GM23338 (cell line): Measurements from ENCODE around the gene PER1. TPM values are rescaled to one million over a fixed set of nuclear protein-coding genes. Genes with fewer than 3 reads are reported as not detected.

ENCODE experiments used
- ATAC-seq: fragments of 200-7000 bp; cut with Tn5 transposase; 3 replicates; pipeline ENCODE4 v1.9.1; 2020
- DNase-seq: peaks from one replicate; pipeline ENCODE4 v3.0.0-alpha.2; 2015; ENCODE audit warnings: low spot score
- H2AFZ ChIP-seq: fragments of 200-600 bp; sonication (generic); 2 replicates; pipeline ENCODE4 v1.8.0; 2016; ENCODE audit warnings: antibody characterized with exemption, mild to moderate bottlenecking, moderate library complexity
- H3F3A ChIP-seq: fragments of 200-600 bp; sonication (generic); replicated peaks from 2 replicates; pipeline ENCODE4 v1.8.0; 2017; ENCODE audit warnings: antibody characterized with exemption, mixed run types, low read depth
- H3K27ac ChIP-seq: fragments of 200-600 bp; sonication (generic); 2 replicates; pipeline ENCODE4 v1.6.1; 2016; ENCODE audit warnings: low read depth
- H3K27me3 ChIP-seq: fragments of 200-600 bp; sonication (generic); 2 replicates; pipeline ENCODE4 v1.8.0; 2016; ENCODE audit warnings: mild to moderate bottlenecking, mixed run types, moderate library complexity; ENCODE audit not compliant: insufficient read depth
- H3K36me3 ChIP-seq: fragments of 200-600 bp; sonication (generic); 2 replicates; pipeline ENCODE4 v1.8.0; 2016; ENCODE audit warnings: mild to moderate bottlenecking; ENCODE audit not compliant: insufficient read depth
- H3K4me1 ChIP-seq: fragments of 200-600 bp; sonication (generic); 2 replicates; pipeline ENCODE4 v1.8.0; 2016; ENCODE audit warnings: mild to moderate bottlenecking, moderate library complexity; ENCODE audit not compliant: insufficient read depth
- H3K4me2 ChIP-seq: fragments of 200-600 bp; sonication (generic); 2 replicates; pipeline ENCODE4 v1.7.1; 2017; ENCODE audit warnings: mixed run types
- H3K4me3 ChIP-seq: fragments of 200-600 bp; sonication (generic); 2 replicates; pipeline ENCODE4 v1.6.1; 2016; ENCODE audit warnings: mixed run types
- H3K79me2 ChIP-seq: fragments of 200-600 bp; sonication (generic); replicated peaks from 2 replicates; pipeline ENCODE4 v1.8.0; 2017; ENCODE audit warnings: mild to moderate bottlenecking; ENCODE audit not compliant: insufficient read depth
- H3K9me2 ChIP-seq: fragments of 200-600 bp; sonication (generic); 2 replicates; pipeline ENCODE4 v1.8.0; 2017; ENCODE audit not compliant: insufficient read depth
- H4K20me1 ChIP-seq: fragments of 200-600 bp; sonication (generic); replicated peaks from 2 replicates; pipeline ENCODE4 v1.8.0; 2017; ENCODE audit warnings: mild to moderate bottlenecking; ENCODE audit not compliant: insufficient read depth
- H3K27ac Mint-ChIP-seq: 2 replicates; pipeline ENCODE4 v1.8.0; 2020; ENCODE audit warnings: inconsistent platforms, mild to moderate bottlenecking, moderate library complexity, mixed read lengths
- H3K27me3 Mint-ChIP-seq: 3 replicates; pipeline ENCODE4 v1.8.0; 2022; ENCODE audit warnings: low read depth, mild to moderate bottlenecking, moderate library complexity, mixed read lengths, inconsistent platforms; ENCODE audit not compliant: insufficient read depth, poor library complexity
- H3K36me3 Mint-ChIP-seq: 3 replicates; pipeline ENCODE4 v1.8.0; 2021; ENCODE audit warnings: low read depth, mild to moderate bottlenecking, inconsistent platforms, moderate library complexity, mixed read lengths
- H3K4me1 Mint-ChIP-seq: 3 replicates; pipeline ENCODE4 v1.8.0; 2020; ENCODE audit warnings: mild to moderate bottlenecking, inconsistent platforms, mixed read lengths
- H3K4me3 Mint-ChIP-seq: 3 replicates; pipeline ENCODE4 v1.8.0; 2021; ENCODE audit warnings: moderate library complexity, mild to moderate bottlenecking, inconsistent platforms, mixed read lengths
- H3K9me3 Mint-ChIP-seq: 3 replicates; pipeline ENCODE4 v1.8.0; 2020; ENCODE audit warnings: moderate library complexity, mild to moderate bottlenecking, inconsistent platforms, mixed read lengths
- CREB1 ChIP-seq: fragments of 250-450 bp; sonication (Bioruptor Pico); IDR thresholded peaks from 2 replicates; pipeline ENCODE4 v1.5.0; 2020; ENCODE audit warnings: low read depth, mild to moderate bottlenecking, moderate library complexity
- EZH2 ChIP-seq: fragments of 200-600 bp; sonication (generic); IDR thresholded peaks from one replicate; pipeline ENCODE4 v1.8.0; 2017; ENCODE audit warnings: antibody characterized with exemption, mild to moderate bottlenecking, low read depth; ENCODE audit not compliant: unreplicated experiment
- EZH2phosphoT487 ChIP-seq: fragments of 200-600 bp; sonication (generic); IDR thresholded peaks from one replicate; pipeline ENCODE4 v1.8.1; 2018; ENCODE audit warnings: antibody characterized with exemption; ENCODE audit not compliant: unreplicated experiment
- JUNB ChIP-seq: IDR thresholded peaks from one replicate; pipeline ENCODE4 v1.6.1; 2016; ENCODE audit warnings: antibody characterized with exemption; ENCODE audit not compliant: unreplicated experiment
- NANOG ChIP-seq: IDR thresholded peaks from 2 replicates; pipeline ENCODE4 v1.6.1; 2016; ENCODE audit warnings: antibody characterized with exemption, borderline replicate concordance
- POLR2AphosphoS5 ChIP-seq: IDR thresholded peaks from 2 replicates; pipeline ENCODE4 v1.6.1; 2016; ENCODE audit warnings: antibody characterized with exemption, low read depth
- REST ChIP-seq: IDR thresholded peaks from one replicate; pipeline ENCODE4 v1.6.1; 2018; ENCODE audit warnings: antibody characterized with exemption; ENCODE audit not compliant: unreplicated experiment
- STAT1 ChIP-seq: IDR thresholded peaks from one replicate; pipeline ENCODE4 v1.6.1; 2016; ENCODE audit warnings: antibody characterized with exemption; ENCODE audit not compliant: unreplicated experiment
- ZNF114 ChIP-seq: fragments of 250-450 bp; sonication (Bioruptor Pico); IDR thresholded peaks from 2 replicates; pipeline ENCODE4 v1.5.0; 2020; ENCODE audit warnings: mild to moderate bottlenecking, moderate library complexity
- ZNF331 ChIP-seq: fragments of 250-450 bp; sonication (Bioruptor Pico); IDR thresholded peaks from 2 replicates; pipeline ENCODE4 v1.5.0; 2020; ENCODE audit warnings: low read depth, mild to moderate bottlenecking, moderate library complexity
- polyA plus RNA-seq: library from polyadenylated mRNA; unstranded; fragments of >200 nt; fragmentation: Nextera tagmentation; extraction: Ambion mirVana; gene quantifications from 2 replicates; pipeline ENCODE4 v1.2.1, GENCODE V29; 2016
- total RNA-seq: library from RNA; depleted of rRNA; stranded (reverse); fragments of >200 nt; shearing (Covaris generic); gene quantifications from 2 replicates; pipeline ENCODE4 v1.2.3, GENCODE V29; 2014
- TF ChIP-seq, protein P1 (sequence below), 2 experiments: fragments of 200-600 bp in 1 of 2; sonication (generic) in 1 of 2; conservative IDR thresholded peaks; 2 replicates each; pipeline versions ENCODE4 v1.5.1 to v1.6.1; 2016 to 2017; ENCODE audit warnings: antibody characterized with exemption in 2 of 2, low read depth in 2 of 2, mild to moderate bottlenecking in 2 of 2, moderate library complexity in 1 of 2
- TF ChIP-seq, protein P2 (sequence below): IDR thresholded peaks from 2 replicates; pipeline ENCODE4 v1.6.1; 2016; ENCODE audit warnings: antibody characterized with exemption

PER1 gene
- total and polyA plus RNA-seq, 2 experiments from 2014 or later: 12.2 to 36.1 TPM

- TF ChIP-seq CREB1 (no peak), REST (no peak), EZH2phosphoT487 (no peak), JUNB (no peak), STAT1 (no peak), POLR2AphosphoS5 (no peak), EZH2 (no peak), NANOG (no peak), ZNF331 (CRISPR knock-in tag) (no peak), ZNF114 (no peak)
- TF ChIP-seq, protein P1, sequence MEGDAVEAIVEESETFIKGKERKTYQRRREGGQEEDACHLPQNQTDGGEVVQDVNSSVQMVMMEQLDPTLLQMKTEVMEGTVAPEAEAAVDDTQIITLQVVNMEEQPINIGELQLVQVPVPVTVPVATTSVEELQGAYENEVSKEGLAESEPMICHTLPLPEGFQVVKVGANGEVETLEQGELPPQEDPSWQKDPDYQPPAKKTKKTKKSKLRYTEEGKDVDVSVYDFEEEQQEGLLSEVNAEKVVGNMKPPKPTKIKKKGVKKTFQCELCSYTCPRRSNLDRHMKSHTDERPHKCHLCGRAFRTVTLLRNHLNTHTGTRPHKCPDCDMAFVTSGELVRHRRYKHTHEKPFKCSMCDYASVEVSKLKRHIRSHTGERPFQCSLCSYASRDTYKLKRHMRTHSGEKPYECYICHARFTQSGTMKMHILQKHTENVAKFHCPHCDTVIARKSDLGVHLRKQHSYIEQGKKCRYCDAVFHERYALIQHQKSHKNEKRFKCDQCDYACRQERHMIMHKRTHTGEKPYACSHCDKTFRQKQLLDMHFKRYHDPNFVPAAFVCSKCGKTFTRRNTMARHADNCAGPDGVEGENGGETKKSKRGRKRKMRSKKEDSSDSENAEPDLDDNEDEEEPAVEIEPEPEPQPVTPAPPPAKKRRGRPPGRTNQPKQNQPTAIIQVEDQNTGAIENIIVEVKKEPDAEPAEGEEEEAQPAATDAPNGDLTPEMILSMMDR (conservative IDR thresholded peaks at IDR 0.05; ENCODE audit: low read depth in 2 of 2): no peak
- TF ChIP-seq, protein P2, sequence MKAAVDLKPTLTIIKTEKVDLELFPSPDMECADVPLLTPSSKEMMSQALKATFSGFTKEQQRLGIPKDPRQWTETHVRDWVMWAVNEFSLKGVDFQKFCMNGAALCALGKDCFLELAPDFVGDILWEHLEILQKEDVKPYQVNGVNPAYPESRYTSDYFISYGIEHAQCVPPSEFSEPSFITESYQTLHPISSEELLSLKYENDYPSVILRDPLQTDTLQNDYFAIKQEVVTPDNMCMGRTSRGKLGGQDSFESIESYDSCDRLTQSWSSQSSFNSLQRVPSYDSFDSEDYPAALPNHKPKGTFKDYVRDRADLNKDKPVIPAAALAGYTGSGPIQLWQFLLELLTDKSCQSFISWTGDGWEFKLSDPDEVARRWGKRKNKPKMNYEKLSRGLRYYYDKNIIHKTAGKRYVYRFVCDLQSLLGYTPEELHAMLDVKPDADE: no peak
Measured at GRCh38 chr17:8147805-8148404, 4.3 kb downstream of the PER1 start (continued).

DNA sequence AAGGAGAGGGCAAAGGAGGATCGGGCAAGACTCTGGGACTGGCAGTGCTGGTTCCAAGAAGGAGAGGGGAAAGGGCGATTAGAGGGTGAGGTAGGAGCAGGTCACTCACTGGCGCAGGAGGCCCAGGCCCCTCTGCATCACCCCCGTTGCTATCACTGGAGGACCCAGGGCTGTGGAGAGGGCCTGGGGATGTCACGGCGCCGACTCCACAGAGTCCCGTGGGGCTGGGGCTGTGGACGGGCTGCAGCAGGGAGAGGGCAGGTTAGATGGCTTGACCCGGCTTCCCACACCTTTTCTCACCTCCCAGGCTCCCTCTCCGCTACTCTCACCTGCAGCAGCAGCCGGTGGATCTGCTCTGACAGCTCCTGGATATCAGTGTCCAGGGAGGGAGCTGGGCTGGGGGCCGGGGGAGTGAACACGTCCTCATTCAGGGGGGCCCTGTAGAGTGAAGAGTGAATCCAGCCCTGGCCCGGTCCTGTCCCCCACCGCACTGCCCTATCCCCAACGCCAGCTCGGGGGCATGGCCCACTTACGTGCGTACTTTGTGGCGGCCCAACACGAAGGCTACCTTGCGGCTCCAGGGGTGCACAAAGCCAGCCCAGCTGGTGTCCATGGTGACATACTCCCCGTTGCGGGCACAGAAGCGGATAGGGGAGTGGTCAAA is 4.9 kb downstream of the PER1 start:
- Mint-ChIP-seq H3K4me3 (no peak overlapping the region), H3K36me3 (peaks cover 40% of the 10 kb centered on the region), H3K4me1 (no peaks in the 10 kb centered on the region; the same call in 2 of the 3 replicates), H3K9me3 (no peaks in the 10 kb centered on the region), H3K27ac (no peak overlapping the region), H3K27me3 (peaks cover 7% of the 10 kb centered on the region)
- H3K4me1 ChIP-seq: no peaks in the 10 kb centered on the region
- H3K4me2 ChIP-seq: no peak overlapping the region
- peaks cover 4% of the 10 kb centered on the region; the same call in 1 of the 2 replicates for H3K79me2 ChIP-seq
- H3F3A ChIP-seq: peaks cover 14% of the 10 kb centered on the region; the same call in 1 of the 2 replicates
- H2AFZ ChIP-seq: no peak overlapping the region
- no peak for ATAC-seq
- H3K9me2 ChIP-seq: no peaks in the 10 kb centered on the region
- no peak overlapping the region for H3K4me3 ChIP-seq
- DNase-seq: no peak
- H3K36me3 ChIP-seq: no peaks in the 10 kb centered on the region; the same call in 1 of the 2 replicates
- H4K20me1 ChIP-seq: no peaks in the 10 kb centered on the region; the same call in 1 of the 2 replicates
- H3K27ac ChIP-seq: no peak overlapping the region
- no peaks in the 10 kb centered on the region for H3K27me3 ChIP-seq
- no peak for TF ChIP-seq STAT1
- no peak for TF ChIP-seq EZH2
- TF ChIP-seq CREB1: no peak
- no peak for TF ChIP-seq ZNF114
- TF ChIP-seq, protein P2: no peak
- TF ChIP-seq, protein P1 (conservative IDR thresholded peaks at IDR 0.05; ENCODE audit: low read depth in 2 of 2): no peak
- TF ChIP-seq JUNB: no peak
